T-cell (primary cell): ENCODE data around the gene SLC16A1. TPM values are rescaled to one million over a fixed set of nuclear protein-coding genes. Genes with fewer than 3 reads are reported as not detected.
"Not testable (repeated sequence)": the region's sequence is repeated elsewhere in the genome, so short reads cannot be mapped to it uniquely, and the experiment has no call there.

Source experiments
- ATAC-seq, 4 experiments: fragments of 200-7000 bp in 3 of 4; fragments of 150-1000 bp in 1 of 4; cut with Tn5 transposase; replicated peaks in 1 of 4; 1 replicate in 3 of 4; 2 replicates in 1 of 4; pipeline ENCODE4 v1.10.0; 2021; ENCODE audit warnings: moderate library complexity in 3 of 4, mild to moderate bottlenecking in 2 of 4, moderate number of reproducible peaks in 1 of 4
- CTCF ChIA-PET, 2 donors: fragments of 300-600 bp; sonication (Branson Sonifier 250); formaldehyde crosslinking; loops; one replicate each; lab custom pipeline; 2022; ENCODE audit warnings: antibody characterized with exemption in 2 of 2; lab: Charles Lee
- POLR2A ChIA-PET, 2 donors: fragments of 300-600 bp; sonication (Branson Sonifier 250); formaldehyde crosslinking; loops; one replicate each; lab custom pipeline; 2022; ENCODE audit warnings: antibody characterized with exemption in 2 of 2; lab: Charles Lee
- DNase-seq, 35 experiments: peaks; one replicate each; pipeline versions ENCODE4 v3.0.0 to v3.0.0-alpha.2; 2013 to 2023
- H3K27ac ChIP-seq: one replicate; pipeline ENCODE4 v1.5.1; 2013; ENCODE audit warnings: low read length
- H3K27me3 ChIP-seq, 2 experiments: replicated peaks in 1 of 2; 1 replicate in 1 of 2; 2 replicates in 1 of 2; pipeline versions ENCODE4 v1.6.1 to v1.7.0; 2013; ENCODE audit warnings: low read length in 1 of 2, mixed read lengths in 1 of 2; ENCODE audit not compliant: control insufficient read depth in 2 of 2, insufficient read depth in 2 of 2; ENCODE audit errors: extremely low read depth in 1 of 2
- H3K36me3 ChIP-seq, 2 donors: 1 replicate in 1 of 2; 2 replicates in 1 of 2; pipeline versions ENCODE4 v1.6.1 to v1.7.0; 2013; ENCODE audit warnings: low read length in 1 of 2; ENCODE audit not compliant: control insufficient read depth in 2 of 2, insufficient read depth in 1 of 2; ENCODE audit errors: extremely low read depth in 1 of 2
- H3K4me1 ChIP-seq, 2 experiments: 1 replicate in 1 of 2; 2 replicates in 1 of 2; pipeline versions ENCODE4 v1.6.1 to v1.7.0; 2013; ENCODE audit warnings: low read length in 2 of 2, mixed read lengths in 1 of 2; ENCODE audit not compliant: insufficient read depth in 2 of 2, control insufficient read depth in 1 of 2; ENCODE audit errors: extremely low read depth in 1 of 2
- H3K4me3 ChIP-seq, 2 donors: 1 replicate in 1 of 2; 2 replicates in 1 of 2; pipeline versions ENCODE4 v1.5.1 to v1.7.0; 2013; ENCODE audit warnings: mild to moderate bottlenecking in 2 of 2, low read length in 1 of 2, moderate library complexity in 1 of 2; ENCODE audit not compliant: control insufficient read depth in 1 of 2; ENCODE audit errors: extremely low read depth in 1 of 2
- H3K9me3 ChIP-seq: 2 replicates; pipeline ENCODE4 v1.7.0; 2013
- H3K27ac Mint-ChIP-seq, 2 donors: one replicate each; pipeline ENCODE4 v1.8.0; 2020 to 2021; ENCODE audit warnings: mild to moderate bottlenecking in 2 of 2, mixed read lengths in 2 of 2
- H3K27me3 Mint-ChIP-seq, 2 donors: one replicate each; pipeline ENCODE4 v1.8.0; 2021 to 2022; ENCODE audit warnings: mixed read lengths in 2 of 2
- H3K36me3 Mint-ChIP-seq: one replicate; pipeline ENCODE4 v1.8.0; 2021; ENCODE audit warnings: mixed read lengths
- H3K4me1 Mint-ChIP-seq, 3 donors: one replicate each; pipeline ENCODE4 v1.8.0; 2020 to 2022; ENCODE audit warnings: mixed read lengths in 3 of 3, mild to moderate bottlenecking in 1 of 3
- H3K4me3 Mint-ChIP-seq, 3 donors: one replicate each; pipeline ENCODE4 v1.8.0; 2020 to 2022; ENCODE audit warnings: mild to moderate bottlenecking in 3 of 3, mixed read lengths in 3 of 3, moderate library complexity in 3 of 3
- H3K9me3 Mint-ChIP-seq, 3 donors: one replicate each; pipeline ENCODE4 v1.8.0; 2020 to 2022; ENCODE audit warnings: mixed read lengths in 3 of 3
- WGBS: methylation state at CpG from one replicate; pipeline ENCODE4 v1.1.5; 2013; ENCODE audit warnings: missing lambda C conversion rate; ENCODE audit not compliant: insufficient coverage; 5-methylcytosine and 5-hydroxymethylcytosine counted together
- total RNA-seq, 35 experiments: library from RNA in 6 of 35; stranded (reverse) in 6 of 35; fragments of 120-200 nt in 1 of 35; gene quantifications; one replicate each; pipeline versions ENCODE4 v1.2.1 to v1.2.4 and lab custom pipeline; 2013 to 2026

The SLC16A1 gene
- total RNA-seq, 5 donors from 2014 or later (not counting 1 experiment from before 2014, with no cell fraction given), result 13.3 to 23.2 (median 20.3) TPM

DNA sequence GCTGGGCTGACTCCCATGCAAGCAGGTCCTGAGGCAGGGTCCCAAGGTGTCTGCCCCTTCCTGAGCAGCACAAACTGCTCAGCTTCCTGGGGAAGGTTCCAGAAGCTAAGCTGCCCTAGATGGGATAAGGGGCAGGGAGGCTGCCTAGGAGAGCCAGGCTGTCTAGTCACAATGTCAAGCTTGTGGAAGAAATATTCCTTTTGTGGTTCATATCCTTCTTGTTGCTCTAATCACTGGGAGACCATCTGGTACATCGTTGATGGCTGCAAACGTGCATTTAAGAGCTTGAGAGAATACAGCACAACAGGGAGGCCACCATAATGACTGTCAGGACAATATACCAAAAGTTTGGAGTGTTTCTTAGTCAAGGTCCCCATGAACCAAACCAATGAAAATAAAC, 67.4 kb downstream of the SLC16A1 start:
- Histone ChIP-seq H3K36me3 (no peaks in the 10 kb centered on the region), H3K9me3 (no peaks in the 10 kb centered on the region), H3K4me1 (no peaks in the 10 kb centered on the region), H3K27me3 (peaks cover 0 to 4% of the 10 kb centered on the region in 2 experiments), H3K27ac (no peak overlapping the region), H3K4me3 (no peak overlapping the region)
- CTCF ChIA-PET, result interaction anchor here in 1 of 2 donors (1.1 kb wide), 1 partner anchor 9 kb away, joined by 4 read pairs; no protein-coding TSS in a partner anchor
- Mint-ChIP-seq H3K9me3 (peaks cover 0 to 4% (median 3%) of the 10 kb centered on the region in 3 donors), H3K4me3 (no peak overlapping the region), H3K36me3 (no peaks in the 10 kb centered on the region), H3K4me1 (no peaks in the 10 kb centered on the region), H3K27ac (no peak overlapping the region), H3K27me3 (no peaks in the 10 kb centered on the region)
- 85% methylated on average over 2 of the region's 2 CpGs for WGBS
- no peak for ATAC-seq
- POLR2A ChIA-PET, result no interaction called here
- DNase-seq, result no peak

DNA sequence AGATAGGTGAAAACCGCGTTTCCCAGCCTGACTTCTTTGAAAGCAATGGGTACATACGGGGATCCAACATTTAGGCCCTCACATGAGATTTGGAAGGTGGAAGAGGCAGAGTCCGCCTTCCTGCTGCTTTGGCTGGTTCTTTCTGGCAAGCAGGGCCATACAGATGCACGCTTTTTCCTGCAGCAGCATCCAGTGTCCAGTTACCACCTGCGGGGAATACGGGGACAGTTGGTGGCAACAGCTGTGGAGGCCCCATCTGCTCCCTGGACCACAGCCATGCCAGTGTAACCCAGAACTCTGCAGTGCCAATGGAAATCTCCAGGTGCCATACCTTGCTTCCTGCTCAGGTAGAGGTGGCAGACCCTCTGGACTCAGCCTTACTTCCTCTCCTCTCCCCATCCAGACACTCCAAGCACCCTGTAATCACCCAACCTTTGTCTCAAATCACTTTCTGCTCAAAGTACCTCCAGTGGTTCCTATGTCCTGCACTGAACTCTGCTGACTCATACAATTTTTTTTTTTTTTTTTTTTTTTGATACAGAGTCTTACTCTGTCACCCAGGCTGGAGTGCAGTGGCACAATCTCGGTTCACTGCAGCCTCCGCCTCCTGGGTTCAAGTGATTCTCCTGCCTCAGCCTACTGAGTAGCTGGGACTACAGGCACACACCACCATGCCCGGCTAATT, 68.3 kb downstream of the SLC16A1 start:
- no peak for DNase-seq
- ChIA-PET POLR2A (no interaction called here), CTCF (no interaction called here)
- Mint-ChIP-seq H3K27me3 (no peaks in the 10 kb centered on the region), H3K27ac (no peak overlapping the region), H3K9me3 (no peaks in the 10 kb centered on the region), H3K36me3 (no peaks in the 10 kb centered on the region), H3K4me1 (no peaks in the 10 kb centered on the region), H3K4me3 (no peak overlapping the region)
- no peak for ATAC-seq
- no peaks in the 10 kb centered on the region for H3K36me3 ChIP-seq
- H3K4me1 ChIP-seq, result no peaks in the 10 kb centered on the region
- H3K9me3 ChIP-seq, result no peaks in the 10 kb centered on the region
- H3K27me3 ChIP-seq, result peaks cover 0 to 4% of the 10 kb centered on the region in 2 experiments
- 94% methylated on average over 4 of the region's 10 CpGs for WGBS
- H3K27ac ChIP-seq, result no peak overlapping the region
- no peak overlapping the region for H3K4me3 ChIP-seq

DNA sequence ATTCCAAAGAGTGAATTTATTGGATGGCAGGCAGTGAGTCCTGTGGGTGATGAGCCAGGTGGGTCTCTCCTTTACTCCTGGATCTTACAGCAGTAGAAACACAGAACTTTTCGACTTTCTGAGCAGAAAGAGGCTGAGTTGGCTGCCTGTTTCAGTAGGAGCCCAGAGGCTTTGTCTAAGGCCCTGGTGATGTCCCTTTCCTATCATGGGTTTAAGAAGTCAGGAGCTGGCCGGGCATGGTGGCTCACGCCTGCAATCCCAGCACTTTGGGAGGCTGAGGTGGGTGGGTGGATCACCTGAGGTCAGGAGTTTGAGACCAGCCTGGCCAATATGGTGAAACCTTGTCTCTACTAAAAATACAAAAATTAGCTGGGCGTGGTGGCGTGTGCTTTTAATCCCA, 71.0 kb downstream of the SLC16A1 start:
- H3K9me3 ChIP-seq, H3K27me3 Mint-ChIP-seq, DNase-seq, H3K4me1 Mint-ChIP-seq, H3K27ac Mint-ChIP-seq, POLR2A ChIA-PET, H3K36me3 ChIP-seq, H3K27me3 ChIP-seq, H3K4me1 ChIP-seq, ATAC-seq, H3K36me3 Mint-ChIP-seq, H3K27ac ChIP-seq, H3K9me3 Mint-ChIP-seq, H3K4me3 ChIP-seq, H3K4me3 Mint-ChIP-seq: not testable (repeated sequence)
- CTCF ChIA-PET, result interaction anchor here in 1 of 2 donors (0.7 kb wide), 1 partner anchor 174 kb away, joined by 3 read pairs; no protein-coding TSS in a partner anchor
- 94% methylated on average over 3 of the region's 5 CpGs for WGBS

DNA sequence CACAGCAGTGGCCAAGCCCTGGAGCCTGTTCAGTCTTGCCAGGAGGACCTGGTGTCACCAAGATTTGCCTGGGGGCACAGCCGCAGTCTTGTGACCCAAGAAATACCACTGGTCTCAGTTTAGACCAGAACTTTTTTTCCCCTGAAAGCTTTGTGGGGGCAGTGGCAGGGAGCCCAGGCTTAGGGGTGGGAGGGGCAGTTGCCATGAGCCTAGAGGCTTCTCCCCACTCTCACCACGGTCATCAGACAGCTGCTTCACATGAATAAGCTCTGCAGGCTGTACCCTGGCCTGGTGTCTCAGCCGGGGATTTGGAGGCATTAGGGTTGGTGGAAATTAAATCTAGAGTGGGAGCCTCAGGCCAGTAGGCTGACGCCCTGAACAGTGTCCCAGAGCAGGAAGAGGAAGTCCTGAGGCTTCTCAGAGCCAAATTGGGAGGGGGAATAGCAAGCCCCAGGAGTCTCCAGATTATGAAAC, 73.7 kb downstream of the SLC16A1 start:
- DNase-seq (no peak), ATAC-seq (no peak)
- POLR2A ChIA-PET, result no interaction called here
- H3K27ac Mint-ChIP-seq, result no peak overlapping the region
- H3K9me3 Mint-ChIP-seq, result no peaks in the 10 kb centered on the region
- CTCF ChIA-PET, result interaction anchor here in 1 of 2 donors (0.6 to 0.8 kb wide), 3 partner anchors 186 to 795 kb away, joined by 3 to 6 read pairs (median 3); partner anchors contain the start of gene LRIG2
- H3K27me3 Mint-ChIP-seq, result peaks cover 1 to 7% of the 10 kb centered on the region in 2 donors
- no peaks in the 10 kb centered on the region for H3K36me3 Mint-ChIP-seq
- Histone ChIP-seq H3K27me3 (peaks cover 0 to 14% of the 10 kb centered on the region in 2 experiments), H3K4me1 (no peaks in the 10 kb centered on the region), H3K4me3 (no peak overlapping the region), H3K36me3 (no peaks in the 10 kb centered on the region), H3K9me3 (no peaks in the 10 kb centered on the region), H3K27ac (no peak overlapping the region)
- no peaks in the 10 kb centered on the region for H3K4me1 Mint-ChIP-seq
- WGBS, result 56% methylated on average over 2 of the region's 4 CpGs
- no peak overlapping the region for H3K4me3 Mint-ChIP-seq

DNA sequence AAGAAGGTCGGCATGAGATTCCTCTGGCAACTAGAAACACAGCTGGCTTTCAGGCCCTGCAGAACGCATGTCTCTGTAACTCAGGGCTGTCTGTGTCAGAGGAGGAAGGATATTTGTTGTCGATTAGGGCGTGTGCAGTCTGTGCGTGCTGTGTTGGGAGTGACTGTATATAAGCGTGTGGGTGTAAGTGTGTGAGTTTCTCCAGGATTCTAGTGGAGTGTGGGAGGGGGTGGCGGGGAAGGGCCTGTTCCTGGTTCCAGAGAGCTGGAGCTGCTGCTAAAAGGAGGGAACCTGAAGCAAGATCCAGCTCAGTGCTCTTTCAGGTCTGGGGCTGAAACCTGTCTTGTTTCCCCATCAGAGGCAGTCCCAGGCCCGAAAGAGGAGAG, 74.3 kb downstream of the SLC16A1 start:
- no peak overlapping the region for H3K4me3 Mint-ChIP-seq
- no peaks in the 10 kb centered on the region for H3K9me3 Mint-ChIP-seq
- H3K27me3 ChIP-seq, result peaks cover 0 to 14% of the 10 kb centered on the region in 2 experiments
- no peaks in the 10 kb centered on the region for H3K4me1 Mint-ChIP-seq
- no peaks in the 10 kb centered on the region for H3K4me1 ChIP-seq
- ChIA-PET POLR2A (no interaction called here), CTCF (interaction anchor here (0.6 to 0.8 kb wide), 6 partner anchors 166 to 1071 kb away, joined by 3 to 6 read pairs (median 3); partner anchors contain the start of gene LRIG2 (in 1 of the 2))
- no peaks in the 10 kb centered on the region for H3K9me3 ChIP-seq
- no peak for DNase-seq
- H3K36me3 ChIP-seq, result no peaks in the 10 kb centered on the region
- H3K27me3 Mint-ChIP-seq, result peaks cover 1 to 7% of the 10 kb centered on the region in 2 donors
- H3K27ac Mint-ChIP-seq, result no peak overlapping the region
- H3K36me3 Mint-ChIP-seq, result no peaks in the 10 kb centered on the region
- no peak overlapping the region for H3K27ac ChIP-seq
- no peak overlapping the region for H3K4me3 ChIP-seq
- WGBS, result 88% methylated on average over 8 of the region's 8 CpGs
- ATAC-seq, result no peak

DNA sequence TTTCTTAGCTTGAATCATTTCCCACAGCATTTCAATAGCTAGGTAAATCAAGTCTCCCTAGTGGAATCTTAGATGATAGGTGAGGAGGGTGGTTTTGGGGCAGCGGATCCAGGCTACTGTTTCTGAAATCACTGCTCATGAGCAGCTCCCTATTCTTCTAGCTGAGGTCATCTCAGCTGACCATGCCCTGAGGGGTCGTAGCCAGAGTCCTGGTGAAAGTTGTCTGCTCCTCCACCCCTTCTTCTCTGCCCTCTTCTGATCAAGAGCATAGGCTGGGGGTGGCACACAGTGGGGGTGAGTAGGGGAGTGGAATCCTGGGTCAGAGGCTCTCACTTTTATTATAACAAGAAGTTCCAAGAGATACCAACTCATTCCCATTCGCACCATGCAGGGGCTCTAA, 76.2 kb downstream of the SLC16A1 start:
- no peaks in the 10 kb centered on the region for H3K36me3 ChIP-seq
- no peaks in the 10 kb centered on the region for H3K4me1 ChIP-seq
- Mint-ChIP-seq H3K9me3 (no peaks in the 10 kb centered on the region), H3K4me1 (no peaks in the 10 kb centered on the region), H3K36me3 (no peaks in the 10 kb centered on the region), H3K27ac (no peak overlapping the region), H3K27me3 (peaks cover 1 to 7% of the 10 kb centered on the region in 2 donors), H3K4me3 (no peak overlapping the region)
- ATAC-seq (no peak), DNase-seq (no peak)
- WGBS, result no CpG with 5 or more reads among the region's 3 CpGs
- ChIA-PET CTCF (interaction anchor here (0.7 to 1.5 kb wide), 5 partner anchors 9 to 210 kb away, joined by 3 to 8 read pairs (median 5); partner anchors contain the start of gene LRIG2 (in 2 of the 2)), POLR2A (no interaction called here)
- H3K4me3 ChIP-seq, result no peak overlapping the region
- peaks cover 0 to 16% of the 10 kb centered on the region in 2 experiments for H3K27me3 ChIP-seq
- no peak overlapping the region for H3K27ac ChIP-seq
- no peaks in the 10 kb centered on the region for H3K9me3 ChIP-seq
